NCI-H2196 treated with DMSO at 0.1 percent for 48 hours (cell line): Measurements from ENCODE around the gene SYT1.

ENCODE experiments used
- DNase-seq: peaks from one replicate; lab custom pipeline; 2025; ENCODE audit not compliant: unreplicated experiment; lab: John Stamatoyannopoulos, UW

The SYT1 gene

DNA sequence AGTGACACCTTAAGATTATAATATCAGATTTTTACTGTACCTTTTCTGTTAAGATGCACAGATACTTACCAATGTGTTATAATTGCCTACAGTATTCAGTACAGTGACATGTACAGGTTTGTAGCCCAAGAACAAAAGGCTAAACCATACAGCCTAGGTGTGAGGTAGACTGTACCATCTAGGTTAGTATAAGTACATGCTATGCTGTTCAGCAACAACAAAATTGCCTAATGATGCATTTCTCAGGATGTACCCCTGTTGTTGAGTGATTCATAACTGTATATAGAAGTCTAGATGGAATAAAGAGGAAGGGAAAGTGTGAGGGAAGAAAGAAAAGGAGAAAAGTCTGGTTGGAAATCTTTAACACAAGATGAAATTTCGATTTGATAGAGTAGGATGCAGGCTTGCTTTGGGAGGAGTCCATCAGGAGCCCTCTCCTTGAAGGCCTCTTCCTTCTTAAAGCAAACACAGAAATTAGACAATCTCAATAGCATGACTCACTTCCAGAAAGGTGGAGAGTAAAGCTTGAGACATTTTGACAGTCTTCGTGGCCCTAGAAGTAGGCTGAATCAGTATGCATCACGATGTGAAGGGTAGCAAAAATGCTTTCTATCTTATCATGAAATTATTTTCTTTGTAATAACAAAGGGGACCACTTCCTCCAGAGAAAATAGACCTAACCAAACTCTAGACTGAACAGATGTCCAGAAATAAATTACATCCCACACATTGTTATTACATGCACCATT, 191.5 kb downstream of the SYT1 start:
- DNase-seq, result no peak

- no peak for DNase-seq
These were observed 192.2 kb downstream of the SYT1 start for GRCh38 chr12:79056775-79057174.

- DNase-seq, result no peak
These were observed 193.0 kb downstream of the SYT1 start for GRCh38 chr12:79057540-79057939.

DNA sequence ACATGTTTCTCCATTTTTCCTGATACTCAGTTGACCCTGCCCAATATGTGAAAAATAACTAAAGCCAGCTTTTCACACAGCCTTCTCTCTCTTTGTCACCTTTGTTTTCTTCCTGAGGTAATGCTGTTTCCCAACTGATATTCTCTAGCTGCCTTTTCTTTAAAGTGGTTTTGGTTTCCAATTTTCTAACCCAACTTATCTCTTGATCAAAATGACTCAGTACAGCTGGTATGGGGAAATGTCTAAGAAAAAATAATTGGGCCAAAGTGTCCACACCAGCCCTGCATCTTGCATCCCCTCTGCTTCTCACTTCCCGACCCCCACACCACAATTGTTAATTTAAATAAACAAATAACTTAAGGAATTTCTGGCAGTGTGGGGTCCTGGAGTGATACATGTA, 193.8 kb downstream of the SYT1 start:
- DNase-seq, result peak; percentile 10

GRCh38 chr12:79059557-79059956, 195.0 kb downstream of the SYT1 start:
- DNase-seq, result no peak

DNA sequence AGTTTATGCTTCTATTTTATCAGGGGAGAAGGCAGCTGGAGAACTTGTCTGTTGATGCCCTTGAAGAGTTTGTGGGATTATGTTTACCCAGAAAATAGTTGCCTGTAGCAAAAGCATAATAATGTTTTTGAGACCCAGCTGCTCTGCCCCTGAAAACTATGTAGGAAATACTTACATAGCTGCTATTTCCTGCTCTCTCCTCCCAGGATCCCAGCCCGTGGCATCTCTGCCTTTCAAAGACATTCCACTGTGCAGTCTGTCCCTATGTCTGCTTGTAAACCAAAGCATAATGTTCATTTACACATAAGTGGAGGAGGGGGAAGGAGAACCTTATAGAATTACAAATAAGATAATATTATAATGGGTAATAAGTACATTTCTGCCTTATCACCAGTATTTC, 198.7 kb downstream of the SYT1 start:
- DNase-seq, result no peak

- DNase-seq, result no peak
These were observed 203.4 kb downstream of the SYT1 start for GRCh38 chr12:79067977-79068376.

DNA sequence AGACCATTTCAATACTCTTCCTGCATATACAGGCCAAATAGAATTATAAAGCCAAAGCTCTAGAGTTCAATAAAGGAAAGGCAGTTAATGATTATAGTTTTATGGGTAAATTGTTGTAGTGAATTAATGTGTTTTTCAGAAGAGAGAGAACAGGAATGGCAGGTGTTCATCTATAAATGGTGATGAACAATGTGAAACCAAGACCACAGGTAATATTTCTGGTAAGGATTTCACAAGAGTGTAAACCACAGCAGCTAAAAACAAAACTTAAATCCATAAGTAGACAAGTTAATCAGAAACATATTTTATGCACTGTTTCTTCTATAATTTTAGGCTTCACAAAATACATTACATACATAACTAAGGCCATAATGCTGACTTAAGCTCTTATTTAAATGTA, 204.4 kb downstream of the SYT1 start:
- DNase-seq, result no peak

GRCh38 chr12:79071498-79071897, 206.9 kb downstream of the SYT1 start:
- DNase-seq, result no peak

DNA sequence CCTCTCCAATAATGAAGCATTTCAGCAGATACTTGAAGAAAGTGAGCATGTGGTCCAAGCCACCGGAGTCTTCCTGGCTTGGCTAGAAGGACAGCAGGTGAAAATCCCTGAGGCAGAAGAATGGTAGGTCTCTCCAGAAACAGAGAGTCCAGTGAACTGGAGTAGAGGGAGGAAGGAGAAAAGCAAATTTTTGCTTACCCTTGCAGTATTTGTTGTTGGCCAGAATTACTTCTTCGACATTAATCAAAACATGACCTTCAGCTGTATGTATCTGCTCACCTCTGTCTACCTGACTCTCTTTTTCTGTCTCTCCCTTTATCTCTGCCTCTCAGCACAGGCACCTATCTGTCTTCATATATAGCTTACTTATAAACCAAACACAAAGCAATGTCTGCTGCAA, 208.9 kb downstream of the SYT1 start:
- no peak for DNase-seq

DNA sequence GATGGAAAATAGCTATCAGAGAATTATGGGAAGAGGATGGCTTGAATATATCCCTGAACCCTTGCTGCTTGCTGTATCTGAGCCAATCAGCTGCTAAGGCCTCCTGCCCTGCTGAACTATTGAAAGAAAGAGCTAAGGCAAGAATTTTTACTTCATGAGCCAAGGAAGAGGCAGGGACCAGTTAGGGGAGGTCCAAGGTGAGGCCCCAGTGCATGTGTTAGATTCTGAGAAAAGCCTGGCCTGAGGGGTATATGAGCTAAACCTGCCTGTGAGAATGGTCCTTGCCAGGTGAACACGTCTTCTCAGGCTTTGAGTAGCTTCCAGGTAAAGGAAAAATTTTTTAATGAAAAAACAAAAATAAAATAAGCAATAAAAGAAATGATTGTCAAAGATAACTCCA, 218.0 kb downstream of the SYT1 start:
- DNase-seq, result no peak

DNA sequence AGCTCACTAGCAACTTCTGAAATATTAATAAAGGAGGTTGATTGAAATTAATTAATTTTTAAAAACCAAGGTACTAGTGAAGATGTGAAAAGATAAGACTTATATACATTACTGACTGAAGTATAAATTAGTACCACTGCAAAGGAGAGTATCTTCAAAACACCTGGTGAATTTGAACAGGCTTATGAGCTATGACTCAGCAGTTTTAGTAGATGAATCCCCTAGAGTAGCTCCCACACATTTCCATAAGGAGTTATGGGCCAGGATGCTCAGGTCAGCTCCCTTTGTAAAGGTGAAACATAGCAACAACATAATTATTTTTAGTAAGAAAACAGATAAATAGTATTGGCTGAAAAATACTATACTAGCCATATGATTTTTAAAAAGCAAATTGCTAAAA, 218.6 kb downstream of the SYT1 start:
- DNase-seq, result no peak

DNA sequence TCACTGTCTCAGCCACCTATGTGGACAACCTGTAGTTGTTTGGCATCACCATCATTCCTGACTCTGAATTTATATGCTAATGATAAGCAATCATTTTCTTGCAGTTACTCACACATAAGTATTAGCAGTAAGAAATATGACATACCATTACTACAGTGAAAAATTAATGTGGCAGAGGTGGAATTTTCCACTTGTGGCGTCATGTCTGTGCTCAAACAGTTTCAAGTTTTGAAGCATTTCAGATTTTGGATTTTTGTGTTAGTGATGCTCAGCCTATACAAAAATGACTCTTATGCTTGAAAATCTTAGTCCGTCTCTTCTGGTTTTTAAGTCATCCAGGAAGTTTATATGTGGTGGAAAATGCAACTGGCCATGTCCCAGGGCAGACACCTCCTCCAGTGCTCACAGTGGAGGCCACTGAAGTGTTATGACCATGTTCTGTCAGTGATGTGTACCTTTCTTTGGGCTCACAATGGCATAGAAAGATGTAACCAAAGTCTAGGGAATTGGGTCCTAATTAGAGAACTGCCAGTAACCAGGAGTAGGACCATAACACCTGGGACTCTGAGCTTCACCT, 220.6 kb downstream of the SYT1 start:
- no peak for DNase-seq

DNA sequence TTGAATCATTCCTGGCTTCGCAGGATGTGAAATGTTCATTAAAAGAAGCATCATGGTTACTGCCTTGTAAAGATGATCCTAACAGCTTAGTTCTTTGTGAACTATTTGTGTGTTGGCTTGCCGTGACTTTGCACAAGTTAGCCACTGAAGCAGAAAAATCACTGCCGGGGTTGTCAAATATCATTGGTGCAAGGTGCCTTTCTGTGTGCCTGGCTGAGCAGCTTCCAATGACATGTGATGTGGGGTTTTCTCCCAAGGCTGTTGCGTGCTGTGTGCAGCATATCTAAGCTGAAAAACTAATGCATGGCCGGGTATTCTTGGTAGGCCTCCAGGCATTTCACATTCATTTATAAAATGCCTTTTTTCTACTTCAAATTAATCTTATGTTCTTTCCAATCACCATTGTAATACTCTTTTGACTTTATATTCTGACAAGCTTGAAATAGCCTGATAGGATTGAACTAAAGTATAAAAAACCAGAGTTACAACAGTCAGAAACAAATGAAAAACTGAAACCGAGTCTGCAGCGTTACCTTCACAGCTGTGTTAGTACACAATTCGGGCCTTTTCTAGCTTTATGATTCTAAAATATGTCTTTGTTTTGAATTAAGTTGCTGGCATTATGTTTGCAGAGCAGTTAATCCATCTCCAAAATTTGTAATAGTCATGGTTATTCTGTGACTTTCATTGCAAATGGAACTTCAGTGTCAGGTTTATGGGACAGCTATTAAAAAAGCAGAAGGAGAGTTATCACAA, 222.1 kb downstream of the SYT1 start:
- DNase-seq, result no peak

GRCh38 chr12:79098530-79098929, 234.0 kb downstream of the SYT1 start:
- DNase-seq, result no peak

GRCh38 chr12:79108962-79109361, 244.4 kb downstream of the SYT1 start:
- no peak for DNase-seq

GRCh38 chr12:79114896-79115295, 250.3 kb downstream of the SYT1 start:
- no peak for DNase-seq

- no peak for DNase-seq
These were observed 251.2 kb downstream of the SYT1 start for GRCh38 chr12:79115743-79116142.

GRCh38 chr12:79119796-79120195, 255.2 kb downstream of the SYT1 start:
- no peak for DNase-seq

- no peak for DNase-seq
These were observed 256.9 kb downstream of the SYT1 start for GRCh38 chr12:79121486-79121885.

DNA sequence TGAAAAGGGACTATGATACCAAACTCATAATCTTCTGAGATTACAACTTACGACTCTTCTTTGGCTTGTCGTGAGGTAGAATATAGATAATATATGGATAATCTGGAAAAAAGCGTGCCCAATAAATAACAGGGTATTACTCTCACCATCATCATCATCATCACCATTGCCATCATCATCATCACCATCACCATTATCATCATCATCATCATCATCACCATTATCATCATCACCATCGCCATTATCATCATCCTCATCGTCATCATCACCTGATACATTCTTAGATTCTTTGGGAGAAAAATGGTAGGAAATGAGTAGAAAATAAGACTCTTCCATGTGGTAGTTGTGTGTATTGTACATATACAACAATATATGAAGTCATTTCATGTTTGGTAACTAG, 259.8 kb downstream of the SYT1 start:
- DNase-seq, result no peak

DNA sequence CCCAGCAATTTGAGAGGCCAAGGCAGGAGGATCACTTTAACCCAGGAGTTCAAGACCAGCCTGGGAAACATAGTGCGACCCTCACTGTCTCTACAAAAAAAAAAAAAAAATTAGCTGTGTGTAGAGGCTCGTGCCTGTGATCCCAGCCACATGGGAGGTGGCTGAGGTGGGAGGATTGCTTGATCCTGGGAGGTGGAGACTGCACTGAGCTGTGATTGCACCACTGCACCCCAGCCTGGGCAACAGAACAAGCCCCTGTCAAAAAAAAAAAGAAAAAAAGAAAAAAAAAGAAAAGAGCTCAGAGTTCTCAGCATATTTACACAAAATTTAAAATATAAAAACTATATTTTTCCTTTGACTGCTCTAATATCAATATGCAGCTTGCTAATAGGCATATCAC, 260.8 kb downstream of the SYT1 start:
- DNase-seq, result no peak
